GM19468 (cell line): Measurements from ENCODE around the gene SMPDL3A.

ENCODE experiments used
- ATAC-seq: cut with Tn5 transposase; IDR thresholded peaks from one replicate; pipeline ENCODE4 v1.9.1; 2021; ENCODE audit warnings: mild to moderate bottlenecking, moderate library complexity, moderate number of reproducible peaks; ENCODE audit not compliant: unreplicated experiment; ENCODE audit errors: extremely low read depth

The SMPDL3A gene

GRCh38 chr6:122772724-122773415, 16.2 kb upstream of the SMPDL3A start:
- ATAC-seq = no peak

DNA sequence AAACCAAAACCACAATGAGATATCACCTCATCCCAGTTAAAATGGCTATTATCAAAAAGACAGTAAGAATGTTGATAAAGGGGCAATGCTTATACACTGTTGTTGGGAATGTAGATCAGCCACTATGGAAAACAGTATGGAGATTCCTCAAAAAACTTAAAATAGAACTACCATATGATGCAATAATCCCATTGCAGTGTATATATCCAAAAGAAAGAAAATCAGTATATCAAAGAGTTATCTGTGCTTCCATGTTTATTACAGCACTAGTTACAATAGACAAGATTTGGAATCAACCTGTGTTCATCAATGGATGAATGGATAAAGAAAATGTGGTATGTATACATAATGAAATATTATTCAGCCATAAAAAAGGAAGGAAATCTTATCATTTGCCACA, 13.1 kb upstream of the SMPDL3A start:
- ATAC-seq = no peak

DNA sequence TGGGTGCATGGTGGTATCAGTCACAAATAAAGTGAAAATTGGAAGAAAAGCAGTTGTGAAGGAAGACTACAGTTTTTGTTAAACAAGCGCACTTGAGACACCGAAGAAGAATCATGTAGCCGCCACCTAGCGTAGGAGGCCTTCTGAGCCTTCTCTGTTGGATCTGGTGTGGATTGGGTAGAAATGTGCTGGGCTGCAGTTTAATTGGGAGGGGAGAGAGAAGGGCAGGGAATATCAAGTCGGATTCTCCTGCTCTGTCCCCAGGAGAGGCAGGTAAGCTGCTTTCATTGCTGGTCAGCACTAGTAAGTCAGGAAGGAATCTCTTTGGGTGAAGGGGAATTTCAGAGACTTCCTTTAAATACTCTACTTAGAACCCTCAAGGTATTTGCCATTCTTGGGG, 10.8 kb upstream of the SMPDL3A start:
- no peak for ATAC-seq

GRCh38 chr6:122778985-122779661, 9.9 kb upstream of the SMPDL3A start:
- ATAC-seq = no peak

DNA sequence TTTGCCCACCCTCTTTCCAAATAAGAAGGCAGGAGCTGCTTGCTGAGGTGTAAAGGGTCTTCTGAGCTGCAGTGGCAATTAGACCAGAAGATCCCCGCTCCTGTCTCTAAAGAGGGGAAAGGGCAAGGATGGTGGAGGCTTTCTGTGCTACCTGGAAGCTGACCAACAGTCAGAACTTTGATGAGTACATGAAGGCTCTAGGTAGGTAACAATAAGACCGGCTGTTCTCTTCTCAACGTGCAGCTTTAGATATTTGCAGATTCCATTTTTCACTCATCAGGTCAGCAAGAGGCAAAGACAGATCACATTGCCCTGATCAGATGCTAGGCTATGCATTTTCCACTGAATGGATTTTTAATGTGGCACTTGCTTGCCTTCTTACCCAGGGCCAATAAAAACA, 9.4 kb upstream of the SMPDL3A start, which contains the start of gene FABP7:
TSS of gene FABP7 (plus strand) at position 50 of the 400 bp plus-strand sequence. CDS start at position 129, 79 bp downstream.
- ATAC-seq = no peak

DNA sequence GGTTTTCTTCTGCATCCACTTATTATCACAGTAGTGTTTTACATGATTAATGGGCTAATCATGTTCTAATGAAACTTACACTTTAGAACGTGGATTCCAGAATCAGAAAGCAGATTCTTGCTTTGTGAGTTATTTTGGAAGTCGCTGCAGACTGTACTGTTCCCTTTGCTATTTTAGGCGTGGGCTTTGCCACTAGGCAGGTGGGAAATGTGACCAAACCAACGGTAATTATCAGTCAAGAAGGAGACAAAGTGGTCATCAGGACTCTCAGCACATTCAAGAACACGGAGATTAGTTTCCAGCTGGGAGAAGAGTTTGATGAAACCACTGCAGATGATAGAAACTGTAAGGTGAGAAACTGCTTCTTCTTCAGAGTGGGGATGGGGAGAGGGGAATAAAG, 8.9 kb upstream of the SMPDL3A start:
- no peak for ATAC-seq

DNA sequence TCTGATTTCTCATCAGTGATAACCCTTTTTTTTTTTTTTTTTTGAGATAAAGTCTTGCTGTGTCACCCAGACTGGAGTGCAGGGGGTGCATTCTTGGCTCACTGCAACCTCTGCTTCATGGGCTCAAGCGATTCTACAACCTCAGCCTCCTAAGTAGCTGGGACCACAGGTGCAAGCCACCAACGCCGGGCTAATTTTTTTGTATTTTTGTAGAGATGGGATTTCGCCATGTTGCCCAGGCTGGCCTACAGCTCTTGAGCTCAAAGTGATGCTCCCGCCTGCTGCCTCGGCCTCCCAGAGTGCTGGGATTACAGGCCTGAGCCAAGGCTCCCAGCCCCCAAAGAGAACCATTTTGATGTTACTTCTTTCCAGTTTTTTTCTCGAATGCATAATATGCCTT, 7.3 kb upstream of the SMPDL3A start:
- no peak for ATAC-seq

DNA sequence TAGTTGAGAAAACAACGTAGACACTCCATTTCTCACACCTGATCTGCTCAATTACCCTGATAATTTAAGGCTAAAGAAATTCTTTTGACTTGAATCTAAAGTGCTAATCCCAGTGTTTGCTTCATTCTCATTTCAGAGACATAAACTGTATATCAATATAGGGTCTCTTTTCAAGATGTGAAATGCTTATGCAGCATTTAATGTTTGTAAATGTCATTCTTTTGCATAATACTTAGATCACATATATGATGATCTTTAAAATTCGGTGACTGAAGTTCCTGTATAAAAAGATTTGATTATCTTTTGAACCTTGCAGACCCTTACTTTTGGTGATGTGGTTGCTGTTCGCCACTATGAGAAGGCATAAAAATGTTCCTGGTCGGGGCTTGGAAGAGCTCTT, 5.7 kb upstream of the SMPDL3A start:
- ATAC-seq = no peak

DNA sequence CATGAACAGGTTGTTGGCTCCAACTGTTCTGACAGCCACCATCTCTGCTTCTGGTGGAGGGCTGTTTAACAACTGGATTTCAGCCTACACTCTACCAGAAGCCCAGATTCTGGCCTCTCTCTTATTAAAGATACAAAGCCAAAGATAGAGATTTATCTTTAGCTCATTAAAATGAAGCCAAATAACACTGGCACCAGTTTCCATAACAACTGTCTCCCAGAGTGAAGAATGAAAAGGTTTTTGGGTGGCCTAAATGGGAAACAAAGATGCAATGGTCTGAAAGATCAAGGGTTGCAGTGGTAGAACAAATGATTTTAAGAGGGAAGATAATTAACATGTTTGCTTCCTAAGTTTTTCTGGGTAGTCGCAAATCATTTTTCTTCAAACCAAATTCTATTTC, 3.2 kb upstream of the SMPDL3A start:
- ATAC-seq = no peak

DNA sequence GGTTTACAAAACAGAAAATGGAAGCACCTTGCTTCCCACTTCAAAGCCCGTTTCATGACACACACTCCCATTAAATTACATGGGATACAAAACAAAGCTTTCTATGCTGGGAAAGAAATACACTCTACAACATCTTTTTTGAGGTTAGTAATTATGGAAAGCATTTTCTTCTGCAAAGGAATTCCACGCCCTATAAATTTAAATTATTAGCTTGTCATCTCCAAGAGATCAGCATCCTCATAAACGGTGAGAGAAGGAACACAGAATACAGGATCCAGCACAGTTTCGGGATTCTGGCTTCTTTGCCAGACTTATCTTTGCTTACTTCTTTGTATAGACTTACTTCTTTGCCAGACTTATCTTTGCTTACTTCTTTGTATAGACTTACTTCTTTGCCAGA, 1.3 kb upstream of the SMPDL3A start:
- ATAC-seq = no peak

DNA sequence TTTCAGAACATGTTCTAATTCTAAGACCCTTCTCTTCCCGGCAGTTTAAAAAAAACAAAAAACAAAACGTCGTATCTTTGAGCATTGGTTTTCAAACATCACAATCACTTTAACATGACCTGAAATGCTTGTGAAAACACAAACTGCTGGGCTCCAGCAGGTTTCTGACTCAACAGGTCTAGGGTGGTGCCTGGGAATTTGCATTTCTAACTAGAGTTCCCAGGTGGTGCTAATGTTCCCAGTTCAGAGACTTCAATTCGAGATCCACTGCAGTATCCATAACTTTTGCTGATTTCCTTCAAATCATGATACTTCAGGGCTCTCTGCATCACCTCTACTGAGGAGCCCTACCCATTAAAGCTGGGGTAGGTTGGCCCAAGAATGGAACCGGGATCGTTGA, 850 bp upstream of the SMPDL3A start:
- no peak for ATAC-seq

GRCh38 chr6:122788663-122789181, 336 bp upstream of the SMPDL3A start:
- ATAC-seq = no peak

- no peak for ATAC-seq
Measured at GRCh38 chr6:122790028-122790422, 967 bp downstream of the SMPDL3A start.

GRCh38 chr6:122790423-122791309, 1.6 kb downstream of the SMPDL3A start:
- no peak for ATAC-seq

DNA sequence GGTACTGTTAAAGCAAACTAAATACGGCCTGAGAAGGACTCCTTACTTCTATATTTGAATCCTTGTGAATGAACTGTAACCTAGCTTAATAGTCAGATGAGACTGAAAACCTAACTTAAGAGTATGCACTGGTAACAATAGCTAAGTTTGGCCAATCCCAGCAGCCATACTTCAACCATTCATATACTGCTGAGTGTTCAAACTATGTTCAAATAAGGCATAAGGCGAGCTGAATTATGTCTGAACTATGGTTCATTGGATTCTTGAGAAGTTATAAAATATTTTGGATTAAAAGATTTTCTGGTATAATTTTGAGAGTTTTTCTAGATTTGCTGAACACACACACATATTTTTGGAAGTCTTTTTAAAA, 2.2 kb downstream of the SMPDL3A start:
- ATAC-seq = no peak

- ATAC-seq = no peak
Measured at GRCh38 chr6:122792766-122793165, 3.7 kb downstream of the SMPDL3A start.

DNA sequence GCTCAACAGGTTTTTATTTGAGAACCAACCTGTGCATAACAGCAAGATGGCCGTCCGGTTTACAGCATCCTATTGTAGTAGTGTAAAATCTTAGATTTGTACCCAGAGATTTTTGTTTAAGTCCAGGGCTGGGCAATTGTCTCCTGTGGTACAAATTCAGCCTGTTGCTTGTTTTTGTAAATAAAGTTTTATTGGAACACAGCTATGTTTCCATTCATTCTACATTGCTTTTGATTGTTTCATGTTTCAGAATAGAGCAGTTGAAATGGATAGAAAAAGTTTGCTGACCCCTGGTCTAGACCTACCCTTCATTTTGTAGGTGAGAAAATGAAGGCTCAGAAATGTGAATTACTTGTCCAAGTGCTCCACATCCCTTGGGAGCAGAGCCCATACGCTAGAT, 8.5 kb downstream of the SMPDL3A start:
- no peak for ATAC-seq

DNA sequence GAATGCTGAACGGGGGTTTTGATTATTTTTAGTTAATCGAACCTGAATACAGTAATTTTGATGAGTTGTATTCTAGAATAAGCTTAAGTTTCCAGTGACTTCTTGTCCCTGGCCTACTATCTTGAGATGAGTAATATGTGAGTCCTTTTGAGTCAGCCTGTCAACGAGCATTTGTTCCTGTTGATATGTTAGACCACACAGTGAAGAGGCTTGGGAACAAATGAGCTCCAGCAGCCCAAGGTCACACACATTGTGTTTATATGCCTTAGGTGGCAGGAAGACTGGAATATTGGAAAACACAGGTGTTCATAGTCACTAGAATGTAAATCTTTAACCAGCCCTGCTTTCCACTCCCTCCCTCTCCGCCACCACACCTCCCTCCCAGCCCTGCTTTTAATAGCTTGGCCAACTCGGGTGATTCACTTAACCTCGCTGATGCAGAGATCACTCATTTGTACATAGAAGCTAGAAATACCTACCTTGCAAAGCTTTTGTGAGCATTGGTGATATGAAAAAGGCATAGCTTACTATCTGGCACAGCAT, 9.1 kb downstream of the SMPDL3A start:
- no peak for ATAC-seq

DNA sequence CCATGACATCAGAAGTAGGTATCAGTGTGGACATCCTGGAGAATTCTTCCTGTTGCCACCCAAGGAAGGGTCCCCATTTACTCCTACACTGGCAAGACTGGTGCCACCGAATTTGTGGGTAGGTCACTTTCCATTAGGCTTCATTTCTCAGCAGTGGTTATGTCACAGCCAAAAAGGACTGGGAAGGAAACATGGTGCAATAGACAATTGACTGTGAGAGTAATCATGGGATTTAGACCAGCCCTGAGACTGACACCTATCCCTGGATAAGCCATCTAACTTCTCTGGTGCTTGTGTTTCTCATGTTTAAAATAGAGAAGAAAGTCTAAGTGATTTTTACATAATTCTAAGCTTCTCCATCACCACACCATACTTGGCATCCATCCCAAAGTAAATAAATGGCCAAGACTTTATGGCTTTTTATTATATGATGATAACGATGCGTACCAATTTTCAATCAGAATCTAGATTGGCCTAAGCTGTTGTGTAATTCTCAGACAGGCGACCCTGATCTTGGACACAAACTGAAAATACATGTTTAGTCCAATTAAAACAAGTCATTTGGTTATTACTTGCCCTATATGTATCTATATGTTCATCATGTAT, 10.2 kb downstream of the SMPDL3A start:
- ATAC-seq = no peak
